ENCODE measurements around the gene PSENEN. TPM values are rescaled to one million over a fixed set of nuclear protein-coding genes. Genes with fewer than 3 reads are reported as not detected.

The PSENEN gene, protein sequence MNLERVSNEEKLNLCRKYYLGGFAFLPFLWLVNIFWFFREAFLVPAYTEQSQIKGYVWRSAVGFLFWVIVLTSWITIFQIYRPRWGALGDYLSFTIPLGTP
- polyA plus RNA-seq (2011; rRNA removed) (65.4 and 76.2 TPM in 2 replicates), polyA minus RNA-seq (2011; rRNA and poly(A)+ RNA removed) (19.0 and 28.4 TPM in 2 replicates)

DNA sequence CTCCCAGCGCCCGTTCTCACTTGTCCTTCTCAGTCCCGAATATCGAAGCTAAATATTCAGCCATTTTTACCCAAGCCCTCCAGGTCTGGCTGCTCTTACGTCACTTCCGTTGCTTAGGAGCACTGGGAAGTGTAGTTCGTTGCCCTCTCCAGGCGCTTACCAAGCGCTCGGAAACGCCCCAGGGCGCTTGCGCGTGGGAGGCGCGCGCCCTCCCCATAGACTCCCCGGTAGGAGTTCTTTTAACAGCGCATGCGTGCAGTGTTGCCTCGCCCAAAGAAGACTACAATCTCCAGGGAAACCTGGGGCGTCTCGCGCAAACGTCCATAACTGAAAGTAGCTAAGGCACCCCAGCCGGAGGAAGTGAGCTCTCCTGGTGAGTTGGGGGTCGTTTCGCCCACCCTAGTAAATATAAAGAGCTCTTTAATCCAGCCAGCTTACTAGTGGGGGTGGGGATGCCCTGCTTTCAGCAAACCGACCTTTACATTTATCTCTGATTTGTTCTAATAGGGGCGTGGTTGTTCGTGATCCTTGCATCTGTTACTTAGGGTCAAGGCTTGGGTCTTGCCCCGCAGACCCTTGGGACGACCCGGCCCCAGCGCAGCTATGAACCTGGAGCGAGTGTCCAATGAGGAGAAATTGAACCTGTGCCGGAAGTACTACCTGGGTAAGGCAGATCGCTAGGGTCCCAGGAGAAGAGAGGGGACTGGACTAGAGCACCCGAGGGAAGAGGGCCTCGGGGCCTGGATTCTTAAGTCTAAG, at the start of gene PSENEN, which contains the start of gene U2AF1L4:
TSS of gene PSENEN (plus strand) at position 324 of the 759 bp plus-strand sequence. CDS start at position 604, 280 bp downstream.
TSS of gene U2AF1L4 (minus strand) at position 91 of the 759 bp plus-strand sequence. CDS start at position 64, 27 bp downstream.
- ChIA-PET CTCF (interaction anchor here (0.6 to 1.7 kb wide), 6 partner anchors 15 to 431 kb away, joined by 3 to 4 read pairs (median 4); no protein-coding TSS in a partner anchor), POLR2A (no interaction called here)
- H3K27me3 ChIP-seq (ENCODE audit: control insufficient read depth, insufficient read depth, low read length), result no peaks in the 10 kb centered on the region
- TF ChIP-seq, protein P1, sequence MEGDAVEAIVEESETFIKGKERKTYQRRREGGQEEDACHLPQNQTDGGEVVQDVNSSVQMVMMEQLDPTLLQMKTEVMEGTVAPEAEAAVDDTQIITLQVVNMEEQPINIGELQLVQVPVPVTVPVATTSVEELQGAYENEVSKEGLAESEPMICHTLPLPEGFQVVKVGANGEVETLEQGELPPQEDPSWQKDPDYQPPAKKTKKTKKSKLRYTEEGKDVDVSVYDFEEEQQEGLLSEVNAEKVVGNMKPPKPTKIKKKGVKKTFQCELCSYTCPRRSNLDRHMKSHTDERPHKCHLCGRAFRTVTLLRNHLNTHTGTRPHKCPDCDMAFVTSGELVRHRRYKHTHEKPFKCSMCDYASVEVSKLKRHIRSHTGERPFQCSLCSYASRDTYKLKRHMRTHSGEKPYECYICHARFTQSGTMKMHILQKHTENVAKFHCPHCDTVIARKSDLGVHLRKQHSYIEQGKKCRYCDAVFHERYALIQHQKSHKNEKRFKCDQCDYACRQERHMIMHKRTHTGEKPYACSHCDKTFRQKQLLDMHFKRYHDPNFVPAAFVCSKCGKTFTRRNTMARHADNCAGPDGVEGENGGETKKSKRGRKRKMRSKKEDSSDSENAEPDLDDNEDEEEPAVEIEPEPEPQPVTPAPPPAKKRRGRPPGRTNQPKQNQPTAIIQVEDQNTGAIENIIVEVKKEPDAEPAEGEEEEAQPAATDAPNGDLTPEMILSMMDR (IDR thresholded peaks at IDR 0.05; ENCODE audit: insufficient read depth, low read depth, low read length), result no peak
- peak; percentile 98 for DNase-seq (ENCODE audit: low read depth)
- H3K36me3 ChIP-seq (ENCODE audit: control insufficient read depth, insufficient read depth, low read length), result peaks cover 7% of the 10 kb centered on the region
- peak within 1 kb of the TSS; percentile 89 for H3K4me3 ChIP-seq (ENCODE audit: low read depth, low read length)

DNA sequence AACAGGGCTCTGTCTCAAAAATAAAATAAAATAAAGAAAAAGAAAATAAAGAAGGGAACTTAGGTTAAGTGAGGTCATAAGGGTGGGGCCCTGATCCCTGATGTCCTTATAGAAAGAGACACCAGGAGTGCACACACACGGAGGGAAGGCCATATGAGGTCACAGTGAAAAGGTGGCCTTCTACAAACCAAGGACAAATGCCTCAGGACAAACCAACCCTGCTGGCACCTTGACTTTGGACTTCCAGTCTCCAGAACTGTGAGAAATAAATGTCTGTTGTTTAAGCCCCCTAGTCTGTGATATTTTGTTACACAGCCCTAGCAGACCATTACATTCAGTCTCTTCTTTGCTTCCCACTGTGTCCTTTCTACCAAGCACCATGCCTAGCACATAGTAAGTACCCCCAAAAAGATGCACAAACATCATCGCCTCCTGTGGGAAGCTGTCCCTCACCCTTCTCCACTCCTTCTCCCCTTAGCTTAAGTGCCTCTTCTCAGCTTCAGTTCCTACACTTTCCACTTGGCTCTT, 49.5 kb upstream of the PSENEN start:
- TF ChIP-seq, protein P1 (IDR thresholded peaks at IDR 0.05; ENCODE audit: insufficient read depth, low read depth, low read length), result no peak
- ChIA-PET POLR2A (no interaction called here), CTCF (interaction anchor here (0.9 to 1.6 kb wide), 3 partner anchors 18 to 185 kb away, joined by 3 to 4 read pairs (median 3); no protein-coding TSS in a partner anchor)
- Histone ChIP-seq H3K4me3 (ENCODE audit: low read depth, low read length) (no peak overlapping the region), H3K36me3 (ENCODE audit: control insufficient read depth, insufficient read depth, low read length) (no peaks in the 10 kb centered on the region), H3K27me3 (ENCODE audit: control insufficient read depth, insufficient read depth, low read length) (peaks cover 2% of the 10 kb centered on the region)
- no peak for DNase-seq (ENCODE audit: low read depth)

DNA sequence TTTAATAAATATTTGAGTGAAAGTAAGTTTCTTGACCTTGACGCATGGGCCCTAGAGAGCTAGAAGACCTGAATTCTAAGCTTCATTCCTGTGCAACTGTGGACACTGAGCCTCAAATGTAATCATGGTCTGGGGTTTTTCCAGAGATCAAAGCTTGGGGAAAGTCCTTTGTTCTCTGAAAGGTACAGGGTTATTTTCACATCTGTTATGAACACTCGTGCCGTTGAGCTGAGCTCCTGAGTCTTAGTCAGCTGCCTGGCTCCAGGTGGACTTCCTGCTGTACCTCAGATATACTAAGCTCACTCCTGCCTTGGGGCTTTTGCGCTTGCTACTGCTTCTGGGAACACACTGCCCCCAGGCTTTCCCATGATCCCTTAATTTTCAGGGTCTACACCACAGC, 48.6 kb upstream of the PSENEN start:
- DNase-seq (ENCODE audit: low read depth), result no peak
- Histone ChIP-seq H3K27me3 (ENCODE audit: control insufficient read depth, insufficient read depth, low read length) (peaks cover 2% of the 10 kb centered on the region), H3K4me3 (ENCODE audit: low read depth, low read length) (no peak overlapping the region), H3K36me3 (ENCODE audit: control insufficient read depth, insufficient read depth, low read length) (no peaks in the 10 kb centered on the region)
- ChIA-PET POLR2A (no interaction called here), CTCF (interaction anchor here (0.9 to 1.6 kb wide), 4 partner anchors 17 to 186 kb away, joined by 3 to 6 read pairs (median 4); no protein-coding TSS in a partner anchor)
- TF ChIP-seq, protein P1 (IDR thresholded peaks at IDR 0.05; ENCODE audit: insufficient read depth, low read depth, low read length), result no peak

DNA sequence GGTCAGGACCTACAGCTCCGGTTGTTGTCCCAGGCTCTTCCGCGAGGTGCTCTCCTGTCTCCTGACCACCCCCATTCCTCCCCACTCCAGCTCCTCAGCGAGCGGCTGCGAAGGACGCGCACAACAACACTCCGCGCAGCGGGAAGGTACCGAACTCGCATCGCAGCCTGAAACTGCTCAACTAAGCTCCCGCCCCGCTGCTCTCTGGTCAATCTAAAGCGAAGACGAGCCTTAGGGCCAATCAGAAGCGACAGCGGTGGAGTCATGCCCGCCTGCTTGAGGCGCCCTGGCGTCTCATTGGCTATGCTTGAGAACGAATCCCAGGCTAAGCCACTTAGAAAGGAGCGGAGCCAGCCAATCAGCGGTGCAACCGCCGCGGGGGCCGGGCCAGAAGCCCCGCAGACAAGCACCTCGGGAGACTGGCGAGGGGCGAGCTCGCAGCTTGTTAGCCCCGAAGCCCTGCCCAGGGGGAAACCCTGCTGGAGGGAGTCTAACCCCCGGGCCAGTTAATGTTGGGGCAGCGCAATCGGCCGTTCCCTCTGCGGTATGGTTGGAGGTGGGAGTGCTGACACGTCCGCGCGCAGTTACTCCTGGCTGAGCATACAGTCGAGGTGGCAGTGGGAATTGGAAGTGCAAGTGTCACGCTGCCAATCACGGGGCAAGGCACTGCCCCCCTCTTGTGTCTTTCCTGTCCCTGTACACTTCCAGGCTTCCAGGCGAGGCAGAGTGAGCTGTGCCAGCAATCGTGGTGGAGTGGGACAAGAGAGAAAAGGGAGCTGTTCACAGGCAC, 43.0 kb upstream of the PSENEN start:
- H3K36me3 ChIP-seq (ENCODE audit: control insufficient read depth, insufficient read depth, low read length), result no peaks in the 10 kb centered on the region
- POLR2A ChIA-PET, result interaction anchor here (0.6 kb wide), 1 partner anchor 68 kb away, joined by 8 read pairs; no protein-coding TSS in a partner anchor
- TF ChIP-seq, protein P1 (IDR thresholded peaks at IDR 0.05; ENCODE audit: insufficient read depth, low read depth, low read length), result no peak
- DNase-seq (ENCODE audit: low read depth), result peak; percentile 83
- H3K4me3 ChIP-seq (ENCODE audit: low read depth, low read length), result peak overlapping the region; percentile 58
- H3K27me3 ChIP-seq (ENCODE audit: control insufficient read depth, insufficient read depth, low read length), result no peaks in the 10 kb centered on the region
- CTCF ChIA-PET, result interaction anchor here (0.7 to 4.4 kb wide), 6 partner anchors 9 to 117 kb away, joined by 3 to 30 read pairs (median 5); no protein-coding TSS in a partner anchor

All from BJ (cell line).